ENCODE results near the gene NEK1. TPM values are rescaled to one million over a fixed set of nuclear protein-coding genes. Genes with fewer than 3 reads are reported as not detected.

NEK1 gene
- total and polyA plus RNA-seq, 2 of the 13 experiments (the other 11 are each of a cell fraction or from before 2014, with no cell fraction given): 2.9 to 5.4 TPM

- TF ChIP-seq ARID5B (CRISPR knock-in tag; IDR thresholded peaks at IDR 0.05) (peak; percentile 34), ZNF747 (CRISPR knock-in tag; IDR thresholded peaks at IDR 0.05; ENCODE audit: borderline replicate concordance) (no peak), CSRNP2 (CRISPR knock-in tag; conservative IDR thresholded peaks at IDR 0.05; ENCODE audit: low read depth) (no peak), ZMYM2 (CRISPR knock-in tag; IDR thresholded peaks at IDR 0.05) (no peak), SIN3A (IDR thresholded peaks at IDR 0.05; ENCODE audit: borderline replicate concordance, low read depth, low read length) (peak; percentile 81), TEF (CRISPR knock-in tag; IDR thresholded peaks at IDR 0.05) (no peak), TOE1 (CRISPR knock-in tag; IDR thresholded peaks at IDR 0.05) (no peak), CREBL2 (CRISPR knock-in tag; IDR thresholded peaks at IDR 0.05; ENCODE audit: borderline replicate concordance) (no peak; the same call in 1 of the 2 replicates), WIZ (CRISPR knock-in tag; IDR thresholded peaks at IDR 0.05) (no peak), CREM (IDR thresholded peaks at IDR 0.05) (peak; percentile 86), CREM (CRISPR knock-in tag; IDR thresholded peaks at IDR 0.05) (peak; percentile 62), SKIL (CRISPR knock-in tag; IDR thresholded peaks at IDR 0.05; ENCODE audit: borderline replicate concordance) (no peak), SOX13 (IDR thresholded peaks at IDR 0.05) (no peak), SOX13 (CRISPR knock-in tag; conservative IDR thresholded peaks at IDR 0.05 in 1 of 2, IDR thresholded peaks at IDR 0.05 in 1 of 2) (peak in 1 of 2 experiments; percentile 27; a peak in 2 of 4 replicates), ZNF549 (CRISPR knock-in tag; IDR thresholded peaks at IDR 0.05) (no peak), SCMH1 (CRISPR knock-in tag; IDR thresholded peaks at IDR 0.05; ENCODE audit: borderline replicate concordance) (no peak), ZNF362 (CRISPR knock-in tag; IDR thresholded peaks at IDR 0.05; ENCODE audit: borderline replicate concordance) (no peak), ZNF570 (CRISPR knock-in tag; IDR thresholded peaks at IDR 0.05; ENCODE audit: borderline replicate concordance) (no peak)
Observed at GRCh38 chr4:169611991-169612870, at the start of gene NEK1 (continued).

All from HepG2 (cell line).